Raji (cell line): ENCODE data around the gene ITPK1.

Experiments
- POLR2A ChIP-seq: IDR thresholded peaks from 2 replicates; pipeline ENCODE4 v1.6.1; 2011; ENCODE audit warnings: low read depth, low read length, control low read depth; ENCODE audit not compliant: insufficient read depth

The ITPK1 gene

DNA sequence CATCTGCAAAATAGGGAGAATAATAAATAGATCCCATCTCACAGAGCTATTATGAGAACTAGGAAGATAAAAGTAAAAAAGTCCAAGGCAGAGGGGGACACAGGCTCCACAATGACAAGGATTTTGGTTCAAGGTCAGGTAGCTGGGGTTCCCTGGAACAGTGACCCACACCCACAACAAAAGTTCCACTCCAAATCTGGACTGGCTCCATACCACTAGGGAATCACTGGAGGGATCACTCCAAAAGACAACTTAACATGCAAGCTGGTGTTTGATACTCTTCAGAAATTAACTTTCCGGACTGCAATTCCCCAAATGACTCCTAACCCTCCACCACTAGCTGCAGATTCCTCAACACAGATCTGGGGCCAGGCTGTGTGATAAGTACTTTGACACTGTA lies 54.9 kb downstream of the ITPK1 start:
- TF ChIP-seq POLR2A = no peak

DNA sequence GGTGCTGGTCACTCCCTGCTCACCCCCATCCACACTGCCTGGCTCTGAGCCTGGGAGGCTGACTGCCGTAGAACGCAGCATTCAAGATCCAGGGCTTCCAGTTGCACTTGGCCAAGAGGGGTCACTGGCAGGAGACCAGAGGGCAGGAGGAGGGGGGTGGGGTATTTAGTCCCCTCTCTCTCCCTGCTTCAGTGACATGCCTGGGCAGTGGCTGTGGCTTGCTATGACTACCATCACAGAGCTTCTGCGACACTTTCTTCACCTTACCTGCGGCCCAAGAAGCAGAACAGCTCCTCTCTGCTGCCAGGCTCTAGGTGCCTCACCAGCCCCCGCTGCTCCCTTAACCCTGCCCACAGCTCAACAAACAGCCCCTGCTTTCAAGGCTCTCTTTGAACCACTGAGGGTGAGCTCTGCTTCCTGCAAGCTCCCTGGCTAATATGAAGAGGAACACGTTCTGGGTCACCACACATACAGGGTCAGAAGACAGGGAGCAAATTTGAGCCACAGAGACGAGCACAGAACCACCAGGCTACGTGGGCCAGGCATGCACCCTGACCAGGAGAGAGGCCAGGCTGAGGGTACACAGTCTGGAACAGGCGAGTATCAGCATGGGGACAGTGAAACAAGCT lies 55.7 kb downstream of the ITPK1 start:
- no peak for TF ChIP-seq POLR2A

DNA sequence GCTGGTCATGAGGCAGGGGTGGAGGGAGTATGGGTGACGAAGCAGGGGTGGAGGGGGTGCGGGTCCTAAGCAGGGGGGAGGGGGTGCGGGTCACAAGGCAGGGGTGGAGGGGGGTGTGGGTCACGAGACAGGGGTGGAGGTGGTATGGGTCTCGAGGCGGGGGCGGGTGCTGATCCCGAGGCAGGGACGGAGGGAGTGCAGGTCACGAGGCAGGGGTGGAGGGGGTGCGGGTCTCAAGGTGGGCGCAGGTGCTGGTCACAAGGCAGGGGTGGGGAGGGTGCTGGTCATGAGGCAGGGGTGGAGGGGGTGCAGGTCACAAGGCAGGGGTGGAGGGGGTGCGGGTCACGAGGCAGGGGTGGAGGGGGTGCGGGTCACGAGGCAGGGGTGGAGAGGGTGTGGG lies 56.5 kb downstream of the ITPK1 start:
- no peak for TF ChIP-seq POLR2A

DNA sequence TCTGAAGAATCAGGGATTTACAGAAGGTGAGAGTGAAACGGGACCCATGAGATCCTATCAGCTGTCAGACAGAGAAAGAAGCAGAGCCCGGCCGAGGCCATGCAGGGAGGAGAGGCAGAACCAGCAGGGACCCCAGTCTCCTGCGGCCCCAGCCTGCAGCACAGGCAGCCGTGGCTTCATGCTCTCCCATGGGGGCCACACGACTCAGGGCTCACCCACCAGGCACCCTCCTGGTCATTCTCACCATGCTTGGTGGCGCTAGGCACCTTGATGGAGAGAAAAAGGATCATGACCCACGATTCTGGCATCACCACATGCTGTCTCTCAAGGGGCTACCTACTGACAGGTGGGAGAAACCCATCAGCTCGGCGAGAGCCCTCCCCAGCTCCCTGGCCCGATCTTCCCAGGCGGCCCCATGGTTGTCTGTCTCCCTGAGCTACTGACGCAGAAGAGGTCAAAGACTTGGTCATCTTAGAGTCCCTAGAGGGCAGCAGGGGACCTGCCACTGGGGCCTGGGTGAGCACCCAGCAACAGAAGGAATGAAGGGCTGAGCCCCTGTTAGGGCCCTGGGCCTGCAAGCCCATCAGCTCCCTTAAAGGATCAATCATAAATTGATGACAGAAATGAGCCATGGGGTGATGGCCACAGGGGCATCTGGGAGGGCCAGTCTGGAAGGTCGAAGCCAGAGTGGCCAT lies 58.0 kb downstream of the ITPK1 start:
- no peak for TF ChIP-seq POLR2A

DNA sequence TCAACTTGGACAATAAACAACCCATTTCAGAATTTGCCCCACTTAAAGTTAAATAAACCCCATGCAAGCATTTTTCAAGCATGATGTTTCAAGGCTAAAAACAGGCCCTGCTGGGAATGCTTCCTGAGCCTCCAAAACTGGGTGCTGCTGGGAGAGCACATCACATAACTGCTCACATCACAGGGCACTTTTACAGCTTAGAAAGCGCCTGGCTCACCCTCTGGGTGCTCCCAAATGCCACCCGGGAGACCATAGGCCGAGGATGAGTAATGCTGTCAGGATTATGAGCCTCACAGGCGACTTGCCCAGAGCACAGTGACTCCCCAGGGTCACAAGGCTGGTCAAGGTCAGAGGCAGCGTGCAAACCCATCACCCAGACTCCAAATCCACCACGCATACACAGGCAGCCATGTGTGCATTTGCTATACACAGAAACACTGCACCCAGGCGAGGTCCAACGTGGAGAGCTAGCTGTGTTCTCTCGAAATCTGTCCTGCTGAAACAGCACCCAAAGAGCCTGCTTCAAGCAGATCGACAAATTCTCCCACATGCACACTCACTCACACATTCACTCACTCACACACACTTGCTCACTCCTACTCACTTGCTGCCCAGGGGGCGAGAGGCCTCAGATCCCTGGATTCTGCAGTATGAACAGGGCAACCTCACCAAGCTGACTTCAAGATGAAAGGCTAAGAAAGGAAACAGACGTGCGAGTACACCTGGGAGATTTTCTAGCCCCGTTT lies 58.7 kb downstream of the ITPK1 start:
- TF ChIP-seq POLR2A = no peak

DNA sequence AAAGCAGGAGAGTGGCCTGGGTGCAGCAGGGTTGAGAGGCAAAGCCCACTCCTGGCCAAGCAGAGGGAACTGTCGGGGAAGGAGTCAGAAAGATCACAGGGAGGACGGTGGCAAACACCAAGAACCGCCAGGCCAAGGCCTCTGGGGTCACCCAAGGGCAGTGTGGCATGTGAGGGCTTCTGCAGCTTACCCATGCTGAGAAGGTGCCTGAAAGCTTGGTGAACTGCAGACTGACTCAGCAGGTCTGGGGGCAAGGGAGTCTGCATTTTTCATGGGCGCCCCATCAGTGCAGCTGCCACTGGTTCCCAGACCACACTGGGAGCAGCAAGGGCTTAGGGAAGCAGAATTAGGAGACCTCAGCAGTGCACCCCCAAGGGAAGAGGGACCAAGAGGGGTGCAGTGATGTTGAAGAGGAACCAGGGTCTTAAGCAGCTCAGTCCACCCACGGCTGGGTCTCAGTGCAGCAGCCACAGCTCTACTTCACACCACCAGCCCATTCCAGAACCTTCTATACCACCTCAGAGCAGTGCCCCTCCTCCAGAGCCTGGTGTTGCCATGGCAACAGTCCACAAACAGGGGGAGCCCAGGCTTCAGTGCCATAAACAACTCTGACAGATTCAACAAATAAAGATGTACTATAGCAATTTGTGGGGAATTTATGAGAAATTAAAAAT lies 59.4 kb downstream of the ITPK1 start:
- no peak for TF ChIP-seq POLR2A

DNA sequence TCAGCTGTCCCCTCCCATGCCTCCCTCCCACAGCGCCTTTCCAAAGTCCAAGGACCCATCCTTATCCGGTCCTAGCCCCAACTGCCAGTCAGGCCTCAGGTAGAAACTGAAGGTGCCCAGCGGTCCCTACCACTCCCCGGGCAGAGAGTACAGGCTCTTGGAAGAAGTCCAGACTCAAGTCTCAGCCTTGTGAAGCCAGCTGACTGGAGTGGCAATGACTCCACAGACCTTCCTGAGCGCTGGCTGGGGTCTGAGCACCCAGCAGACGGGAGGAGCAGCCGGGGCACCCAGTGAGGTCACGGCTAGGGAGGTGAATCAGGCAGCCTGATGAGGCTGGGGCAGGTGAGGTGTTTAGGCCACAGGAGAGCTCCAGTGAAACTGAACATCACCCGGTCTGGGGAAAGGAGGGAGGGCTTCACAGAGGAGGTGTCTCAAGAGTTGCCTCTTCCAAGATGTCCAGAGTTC lies 60.0 kb downstream of the ITPK1 start:
- TF ChIP-seq POLR2A = no peak

DNA sequence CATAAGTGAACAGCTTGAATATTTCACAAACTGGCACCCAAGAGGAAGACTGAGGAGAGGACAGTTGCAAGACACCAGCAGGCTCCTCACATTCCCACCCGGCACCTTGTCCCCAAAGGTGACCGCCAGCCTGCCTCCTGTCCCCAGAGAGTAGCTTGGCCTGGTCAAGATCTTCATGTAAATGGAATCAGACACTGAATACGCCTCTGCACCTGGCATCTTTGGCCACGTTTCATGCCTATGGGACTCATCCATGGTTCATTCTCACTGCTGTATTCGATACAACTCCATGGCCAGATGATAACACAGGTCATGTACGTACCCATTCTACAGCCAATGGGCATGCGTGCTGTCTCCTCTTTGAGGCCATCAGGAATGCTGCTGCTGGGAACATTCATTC lies 60.8 kb downstream of the ITPK1 start:
- no peak for TF ChIP-seq POLR2A

DNA sequence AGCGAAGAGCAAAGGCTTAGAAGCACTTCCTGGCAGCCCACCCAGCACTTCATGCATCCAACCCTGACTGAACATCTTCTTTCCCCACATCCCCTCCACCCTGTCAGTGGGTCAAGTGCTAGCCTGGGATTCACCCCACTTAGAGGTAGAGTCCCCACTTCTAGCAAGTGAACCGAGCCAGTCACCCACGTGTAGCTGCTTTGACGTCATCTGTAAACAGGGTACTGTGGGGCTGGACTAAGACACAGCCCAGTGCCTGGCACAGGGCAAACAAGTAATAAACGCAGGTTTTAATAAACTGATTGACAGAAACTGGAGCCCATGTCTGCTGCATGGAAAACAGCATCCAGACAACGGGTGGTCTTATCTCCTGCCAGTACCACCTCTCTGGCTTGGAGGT lies 61.7 kb downstream of the ITPK1 start:
- no peak for TF ChIP-seq POLR2A

DNA sequence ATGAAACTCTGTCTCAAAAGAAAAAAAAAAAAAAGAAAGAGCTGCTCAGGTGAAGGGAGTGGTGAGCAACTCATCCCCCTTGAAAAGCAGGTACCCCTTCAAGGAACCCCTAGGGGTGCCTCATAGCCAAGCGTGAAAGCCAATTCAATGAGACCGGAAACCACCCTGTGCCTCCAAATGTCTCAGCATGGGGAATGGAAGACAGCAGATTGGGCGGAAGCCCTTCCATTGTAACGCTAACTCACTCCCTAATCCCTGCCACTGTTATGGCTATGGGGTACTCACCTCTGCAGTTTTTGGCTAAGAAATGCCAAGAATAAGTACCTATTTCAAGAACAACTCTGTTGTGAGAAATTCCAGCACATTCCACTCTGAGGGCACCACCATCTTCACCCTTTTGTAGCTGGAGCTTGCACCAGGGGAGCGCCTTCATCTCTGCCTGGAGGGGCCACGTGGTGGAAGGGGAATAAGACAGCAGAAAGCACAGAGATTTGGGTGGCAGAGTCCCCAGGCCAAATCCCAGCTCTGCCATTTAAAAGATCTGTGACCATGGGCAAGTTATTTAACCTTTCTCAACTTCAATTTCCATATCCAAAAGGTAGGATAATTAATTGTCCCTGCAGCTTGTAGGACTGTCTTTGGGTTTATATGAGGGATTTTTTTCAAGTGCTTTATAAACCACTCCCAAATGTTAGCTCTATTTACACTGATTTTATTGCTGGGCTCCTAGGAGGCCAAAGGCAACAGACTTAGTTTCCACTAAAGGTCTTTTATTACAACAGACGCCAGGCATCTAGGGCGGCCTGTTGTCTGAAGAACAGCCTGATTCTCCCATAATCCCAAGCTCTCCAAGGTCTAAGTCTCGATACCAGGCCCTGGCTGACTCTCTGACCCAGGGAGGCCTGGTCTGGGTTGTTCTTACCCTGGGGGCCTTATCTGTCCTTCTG lies 63.9 kb downstream of the ITPK1 start:
- no peak for TF ChIP-seq POLR2A

DNA sequence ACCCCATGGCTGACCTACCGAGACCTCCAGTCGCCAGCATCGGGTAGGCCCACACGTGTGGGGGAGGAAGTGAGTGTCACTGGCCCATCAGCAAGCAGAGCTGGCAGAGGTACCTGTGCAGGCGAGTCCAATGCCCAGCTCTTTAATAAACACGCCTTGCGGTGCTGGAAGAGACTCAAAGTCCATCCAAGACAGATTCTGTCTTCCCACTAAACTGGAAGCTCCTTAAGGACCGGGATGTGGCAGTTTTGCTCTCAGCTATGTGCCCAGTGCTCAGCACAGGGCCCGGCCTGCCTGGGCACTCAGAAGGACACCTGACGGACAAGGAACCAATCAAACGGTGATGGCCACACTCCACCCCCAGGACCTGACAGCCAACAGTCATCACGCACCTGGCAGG lies 65.0 kb downstream of the ITPK1 start:
- TF ChIP-seq POLR2A = no peak

DNA sequence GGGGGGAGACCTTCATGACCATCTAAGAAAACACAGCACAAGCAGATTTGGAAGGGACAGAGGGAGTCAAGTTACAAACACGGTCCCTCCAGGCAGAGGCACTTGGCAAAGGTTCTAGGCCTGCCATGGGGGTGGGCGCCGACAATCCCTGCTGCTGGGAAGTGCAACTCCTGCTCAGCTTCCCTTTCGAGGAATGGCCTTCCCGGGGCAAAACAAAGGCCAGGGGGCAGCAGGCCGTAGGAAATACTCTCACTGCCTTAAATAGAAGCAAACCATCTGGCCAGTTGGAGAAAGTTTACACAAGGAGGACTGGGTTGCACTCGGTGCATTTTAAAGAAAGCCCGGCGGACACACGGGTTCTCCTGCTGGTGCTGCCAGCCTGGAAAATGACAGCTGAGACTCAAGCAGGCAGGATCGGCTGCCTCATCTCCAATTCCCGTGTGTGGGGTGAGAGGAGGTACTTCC lies 65.8 kb downstream of the ITPK1 start:
- no peak for TF ChIP-seq POLR2A

DNA sequence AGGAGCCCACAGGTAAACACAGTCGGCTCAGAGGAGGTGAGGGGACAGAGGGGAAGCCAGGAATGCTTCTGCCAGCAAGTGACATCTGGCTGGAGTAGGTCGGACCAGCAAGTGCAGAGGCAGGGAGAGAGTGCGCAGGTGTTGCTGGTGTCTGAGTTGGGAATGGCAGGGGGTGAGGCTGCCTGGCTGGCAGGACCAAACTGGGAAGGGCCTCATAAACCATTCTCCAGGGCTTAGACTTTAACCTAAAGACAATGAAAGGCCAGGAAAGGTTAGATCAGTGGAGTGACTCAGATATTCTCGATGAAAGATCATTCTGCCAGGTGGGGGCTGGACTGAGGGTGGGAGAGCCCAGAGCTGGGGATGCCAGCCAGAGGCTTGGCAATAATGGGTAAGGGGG lies 66.4 kb downstream of the ITPK1 start:
- no peak for TF ChIP-seq POLR2A

DNA sequence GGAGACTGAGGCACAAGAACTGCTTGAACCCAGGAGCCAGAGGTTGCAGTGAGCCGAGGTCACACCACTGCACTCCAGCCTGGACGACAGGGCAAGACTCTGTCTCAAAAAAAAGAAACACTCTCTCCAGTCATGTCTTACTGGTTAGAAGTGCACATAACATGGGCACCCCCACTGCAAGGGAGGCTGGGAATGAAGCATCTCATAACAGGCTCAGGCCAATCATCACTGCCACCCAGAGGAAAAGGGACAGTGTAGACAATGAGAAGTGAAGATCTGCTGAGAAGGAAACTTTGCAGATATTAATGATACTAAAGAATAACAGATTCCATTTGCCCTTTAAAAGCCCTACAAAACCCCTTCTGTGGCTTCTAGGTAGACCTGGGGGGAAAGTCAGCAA lies 66.9 kb downstream of the ITPK1 start:
- no peak for TF ChIP-seq POLR2A
